Inflammatory macrophage treated with lipopolysaccharide for 1 hour (primary cell): ENCODE data around the gene PLEKHG4B.
"Not testable (repeated sequence)": the region's sequence is repeated elsewhere in the genome, so short reads cannot be mapped to it uniquely, and the experiment has no call there.

ENCODE experiments used
- DNase-seq, 2 donors: peaks; one replicate each; pipeline ENCODE4 v3.0.0-alpha.2; 2020 to 2022

PLEKHG4B gene

DNA sequence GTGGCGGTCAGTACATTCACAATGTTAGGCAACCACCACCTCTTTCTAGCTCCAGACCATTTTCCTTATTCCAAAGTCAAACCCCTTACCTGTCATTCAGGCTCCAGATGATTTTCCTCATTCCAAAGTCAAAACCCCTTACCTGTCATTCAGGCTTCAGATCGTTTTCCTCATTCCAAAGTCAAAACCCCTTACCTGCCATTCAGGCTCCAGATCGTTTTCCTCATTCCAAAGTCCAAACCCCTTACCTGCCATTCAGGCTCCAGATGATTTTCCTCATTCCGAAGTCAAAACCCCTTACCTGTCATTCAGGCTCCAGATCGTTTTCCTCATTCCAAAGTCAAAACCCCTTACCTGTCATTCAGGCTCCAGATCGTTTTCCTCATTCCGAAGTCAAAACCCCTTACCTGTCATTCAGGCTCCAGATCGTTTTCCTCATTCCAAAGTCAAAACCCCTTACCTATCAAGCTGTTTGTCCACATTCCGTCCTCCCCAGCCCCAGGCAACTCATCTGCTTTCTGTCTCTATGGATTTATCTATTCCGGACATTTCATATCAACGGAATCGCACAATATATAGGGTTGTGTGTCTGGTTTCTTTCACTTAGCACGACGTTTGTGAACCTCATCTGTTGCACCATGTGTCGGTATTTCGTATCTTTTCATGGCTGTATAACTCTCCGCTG is 5.2 kb downstream of the PLEKHG4B start:
- no peak for DNase-seq

DNA sequence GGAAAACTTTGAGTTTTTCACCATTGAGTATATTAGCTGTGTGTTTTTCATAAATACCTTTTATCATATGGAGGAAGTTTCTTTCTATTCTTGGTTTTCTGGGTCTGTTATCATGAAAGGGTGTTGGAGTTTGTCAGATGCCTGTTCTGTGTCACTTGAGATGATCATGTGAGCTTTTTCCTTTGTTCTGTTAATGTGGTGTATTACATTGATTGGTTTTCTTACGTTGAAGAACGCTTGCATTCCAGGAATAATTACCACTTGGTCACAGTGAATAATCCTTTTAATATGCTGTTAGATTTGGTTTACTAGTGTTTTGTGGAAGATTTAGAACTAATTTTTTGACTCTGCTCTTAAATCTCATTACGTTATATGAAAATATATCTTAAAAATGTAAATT is 7.8 kb downstream of the PLEKHG4B start:
- no peak for DNase-seq

DNA sequence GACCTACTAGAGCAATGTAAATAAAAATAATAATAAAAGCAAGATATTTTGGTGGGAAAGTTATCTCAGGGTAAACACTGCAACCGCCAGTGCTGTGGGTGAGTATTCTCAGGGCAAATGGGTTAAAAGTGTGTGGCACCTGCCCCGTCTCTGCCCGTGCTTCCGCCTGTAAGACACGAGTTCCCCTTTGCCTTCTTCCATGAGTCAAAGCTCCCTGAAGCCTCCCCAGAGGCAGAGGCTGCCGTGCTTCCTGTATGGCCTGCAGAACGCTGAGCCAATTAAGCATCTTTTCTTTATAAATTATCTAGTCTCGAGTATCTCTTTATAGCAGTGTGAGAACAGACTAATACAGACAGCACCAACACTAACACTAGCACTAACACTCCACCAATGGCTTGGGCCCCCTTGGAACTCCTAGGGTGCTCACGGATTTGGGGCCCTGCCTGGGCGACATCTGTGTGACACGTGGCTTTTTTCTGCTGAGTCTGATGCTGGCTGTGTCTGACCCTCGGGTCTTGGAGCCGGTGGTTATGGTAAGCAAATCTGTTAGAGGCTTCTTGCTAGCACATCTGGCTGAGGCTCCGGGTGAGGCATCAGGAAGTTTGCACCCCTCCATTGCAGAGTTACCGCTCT is 10.6 kb downstream of the PLEKHG4B start:
- no peak for DNase-seq

DNA sequence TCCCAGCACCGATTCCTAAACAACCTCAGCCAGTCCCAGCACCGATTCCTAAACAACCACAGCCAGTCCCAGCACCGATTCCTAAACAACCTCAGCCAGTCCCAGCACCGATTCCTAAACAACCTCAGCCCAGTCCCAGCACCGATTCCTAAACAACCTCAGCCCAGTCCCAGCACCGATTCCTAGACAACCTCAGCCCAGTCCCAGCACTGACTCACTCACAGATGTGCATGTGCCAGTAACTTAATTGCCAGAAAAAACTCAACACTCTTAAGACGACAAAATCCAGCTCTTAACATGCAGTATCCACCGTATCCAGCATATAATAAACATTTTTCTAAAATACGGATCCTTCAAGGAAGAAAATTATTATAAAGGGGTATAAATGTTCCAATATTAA is 12.1 kb downstream of the PLEKHG4B start:
- DNase-seq: not testable (repeated sequence)

DNA sequence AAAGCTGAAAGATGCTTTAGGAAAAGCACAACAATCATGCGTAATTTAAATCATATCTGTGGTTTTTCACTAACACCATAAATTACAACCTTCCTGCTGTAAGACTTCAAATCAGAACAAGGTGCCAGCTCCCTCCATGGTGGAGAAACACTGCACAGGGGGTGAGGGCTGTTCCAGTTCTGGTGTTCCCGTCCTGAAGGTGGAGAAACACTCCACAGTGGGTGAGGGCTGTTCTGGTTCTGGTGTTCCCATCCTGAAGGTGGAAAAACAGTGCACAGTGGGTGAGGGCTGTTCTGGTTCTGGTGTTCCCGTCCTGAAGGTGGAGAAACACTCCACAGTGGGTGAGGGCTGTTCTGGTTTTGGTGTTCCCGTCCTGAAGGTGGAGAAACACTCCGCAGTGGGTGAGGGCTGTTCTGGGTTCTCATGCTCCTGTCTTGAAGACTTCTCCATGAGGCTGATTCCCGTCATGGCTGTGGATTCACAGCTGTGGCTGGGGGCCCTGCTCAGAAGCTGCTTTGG is 12.9 kb downstream of the PLEKHG4B start:
- no peak for DNase-seq

DNA sequence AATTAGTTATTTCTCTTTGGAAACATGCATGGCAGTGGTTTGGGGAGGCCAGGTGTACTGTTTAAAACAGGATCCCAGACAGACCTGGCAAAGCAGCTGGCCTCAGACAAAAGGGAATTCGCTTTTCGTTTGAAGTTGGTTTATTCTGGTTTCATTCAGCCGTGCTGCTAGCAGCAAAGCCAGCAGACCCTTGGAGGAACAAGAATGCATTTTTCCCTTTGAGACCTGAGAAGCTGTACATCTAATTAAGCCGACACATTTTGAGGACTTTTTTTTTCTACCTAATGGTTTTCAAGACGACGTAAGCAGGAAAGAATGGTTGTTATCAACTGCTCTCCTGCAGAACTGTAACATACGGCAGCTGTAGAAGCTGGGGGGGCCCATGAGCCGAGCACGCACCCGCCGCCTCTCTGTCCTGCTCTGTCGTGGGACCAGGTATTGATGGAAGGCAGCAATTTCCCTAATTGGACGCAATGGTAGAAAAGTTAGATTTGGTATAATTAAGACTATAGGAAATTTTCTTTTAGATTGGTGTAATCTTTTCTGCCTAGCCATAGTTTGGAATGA is 13.6 kb downstream of the PLEKHG4B start:
- no peak for DNase-seq

DNA sequence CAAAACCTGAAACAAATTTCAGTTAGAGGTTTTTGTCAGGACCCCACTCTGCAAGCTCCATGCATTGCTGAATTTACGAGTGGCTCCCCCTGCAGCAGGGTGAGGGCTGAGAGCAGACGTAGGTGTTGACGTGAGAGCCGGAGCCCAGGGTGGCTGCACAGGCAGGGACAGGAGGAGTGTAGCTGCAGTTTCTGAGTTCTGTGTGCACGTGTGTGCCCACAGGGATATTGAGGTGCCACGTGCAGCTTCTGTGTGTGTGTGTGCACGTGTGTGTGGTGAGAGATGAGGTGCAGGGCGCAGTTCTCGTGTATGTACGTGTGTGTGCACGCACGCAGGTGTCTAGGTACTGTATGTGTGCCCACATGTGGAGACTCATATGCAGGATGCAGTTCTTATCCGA is 14.6 kb downstream of the PLEKHG4B start:
- DNase-seq: no peak

DNA sequence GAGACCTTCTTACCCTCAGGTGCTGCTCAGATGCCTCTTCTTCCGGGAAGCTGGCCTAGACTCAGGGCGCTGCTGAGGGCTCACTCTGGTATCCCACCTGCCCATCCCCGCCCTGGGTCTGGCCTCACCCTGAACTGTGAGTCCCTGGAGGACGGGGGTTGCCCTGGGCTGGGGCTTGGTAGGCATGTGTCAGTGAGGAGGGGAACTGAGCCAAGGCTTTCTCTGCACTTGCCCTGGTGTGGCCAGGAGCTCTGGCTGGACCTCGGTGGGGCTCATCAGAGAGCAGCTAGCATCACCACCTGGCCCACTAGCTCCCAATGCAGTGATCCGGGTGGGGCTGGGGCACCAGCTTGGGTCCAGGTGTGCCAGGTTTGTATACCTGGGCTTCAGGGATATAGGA is 15.6 kb downstream of the PLEKHG4B start:
- DNase-seq: no peak

DNA sequence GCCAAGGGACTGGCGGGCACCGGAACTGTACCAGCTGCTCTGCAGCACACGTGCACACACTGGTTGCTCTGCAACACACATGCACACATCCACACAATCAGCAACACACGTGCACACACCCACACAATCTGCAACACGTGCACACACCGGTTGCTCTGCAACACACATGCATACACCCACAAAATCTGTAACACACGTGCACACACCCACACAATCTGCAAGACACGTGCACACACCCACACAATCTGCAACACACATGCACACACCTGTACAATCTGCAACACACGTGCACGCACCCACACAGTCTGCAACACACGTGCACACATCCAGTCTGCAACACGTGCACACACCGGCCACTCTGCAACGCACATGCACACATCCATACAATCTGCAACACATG is 17.9 kb downstream of the PLEKHG4B start:
- DNase-seq: no peak

DNA sequence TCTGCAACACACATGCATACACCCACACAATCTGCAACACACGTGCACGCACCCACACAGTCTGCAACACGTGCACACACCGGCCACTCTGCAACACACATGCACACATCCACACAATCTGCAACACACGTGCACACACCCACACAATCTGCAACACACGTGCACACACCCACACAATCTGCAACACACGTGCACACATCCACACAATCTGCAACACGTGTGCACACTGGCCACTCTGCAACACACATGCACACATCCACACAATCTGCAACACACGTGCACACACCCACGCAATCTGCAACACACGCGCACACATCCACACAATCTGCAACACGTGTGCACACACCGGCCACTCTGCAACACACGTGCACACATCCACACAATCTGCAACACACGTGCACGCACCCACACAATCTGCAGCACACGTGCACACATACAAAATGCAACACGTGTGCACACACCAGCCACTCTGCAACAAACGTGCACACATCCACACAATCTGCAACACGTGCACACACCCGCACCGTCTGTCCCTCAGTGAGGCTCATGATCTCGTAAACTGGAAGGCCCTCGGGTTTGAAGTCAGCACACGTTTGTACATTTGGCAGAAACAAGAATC is 18.4 kb downstream of the PLEKHG4B start:
- no peak for DNase-seq

DNA sequence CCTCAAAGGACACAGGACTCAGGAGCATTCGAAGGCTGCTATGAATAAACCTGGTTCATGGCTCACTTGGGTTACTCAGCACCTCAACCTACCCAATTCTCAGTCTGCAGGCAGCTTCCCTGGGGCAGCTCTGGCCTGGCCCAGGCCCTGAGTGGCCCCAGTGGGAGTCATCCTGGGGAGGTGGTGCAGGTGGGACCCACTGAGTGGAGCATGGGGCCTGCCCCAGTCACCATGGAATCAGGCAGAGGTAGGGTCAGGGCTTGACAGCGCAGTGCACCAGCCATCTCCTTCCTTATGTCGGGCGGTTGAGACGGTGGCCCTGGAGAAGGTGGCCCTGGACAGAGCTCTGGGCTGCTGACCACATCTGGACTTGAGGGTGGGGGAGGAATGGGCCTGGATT is 19.2 kb downstream of the PLEKHG4B start:
- no peak for DNase-seq

DNA sequence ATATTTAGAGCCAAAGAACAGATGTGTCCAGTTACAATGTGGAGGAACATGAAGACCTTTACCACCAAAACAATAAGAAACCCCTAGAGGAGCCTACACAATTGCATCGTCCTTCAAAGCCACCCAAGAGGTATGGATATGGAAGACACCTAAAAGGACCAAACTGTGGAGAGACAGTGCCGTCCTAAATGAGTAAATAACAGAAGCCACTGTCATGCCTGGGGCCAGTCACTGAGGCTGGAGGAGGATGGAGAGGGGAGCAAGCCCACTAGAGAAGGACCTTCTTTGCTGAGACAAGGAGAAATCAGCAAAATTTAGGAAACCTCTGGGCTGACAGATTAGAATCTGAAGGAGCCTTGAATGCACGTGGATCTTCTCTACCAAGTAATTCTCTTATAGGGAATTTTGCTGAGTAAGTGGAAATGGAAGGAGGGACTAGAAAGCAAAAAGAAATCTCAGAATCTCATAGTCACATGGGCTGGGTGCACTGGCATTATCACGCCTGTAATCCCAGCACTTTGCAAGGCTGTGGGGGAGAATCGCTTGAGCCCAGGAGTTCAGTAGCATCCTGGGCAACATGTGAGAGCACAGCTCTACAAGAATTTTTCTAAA is 27.6 kb downstream of the PLEKHG4B start:
- no peak for DNase-seq

DNA sequence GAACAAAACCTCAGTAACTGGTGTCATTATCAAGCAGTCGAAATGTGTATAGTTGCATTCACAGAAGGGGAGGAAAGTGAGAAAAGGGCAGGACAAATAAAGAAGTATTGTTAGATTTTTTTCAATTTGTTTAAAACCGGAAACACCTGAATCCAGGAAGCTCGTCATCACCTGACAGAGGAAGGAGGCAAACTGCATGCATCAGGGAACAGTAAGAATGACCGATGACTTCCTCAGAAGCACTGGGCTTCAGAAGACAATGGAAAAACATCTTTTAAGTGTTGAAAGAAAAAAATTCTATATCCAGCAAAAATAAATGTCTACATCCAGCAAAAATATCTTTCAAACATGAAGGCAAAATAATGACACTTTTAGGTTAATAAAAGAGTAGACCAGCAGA is 29.5 kb downstream of the PLEKHG4B start:
- DNase-seq: no peak

DNA sequence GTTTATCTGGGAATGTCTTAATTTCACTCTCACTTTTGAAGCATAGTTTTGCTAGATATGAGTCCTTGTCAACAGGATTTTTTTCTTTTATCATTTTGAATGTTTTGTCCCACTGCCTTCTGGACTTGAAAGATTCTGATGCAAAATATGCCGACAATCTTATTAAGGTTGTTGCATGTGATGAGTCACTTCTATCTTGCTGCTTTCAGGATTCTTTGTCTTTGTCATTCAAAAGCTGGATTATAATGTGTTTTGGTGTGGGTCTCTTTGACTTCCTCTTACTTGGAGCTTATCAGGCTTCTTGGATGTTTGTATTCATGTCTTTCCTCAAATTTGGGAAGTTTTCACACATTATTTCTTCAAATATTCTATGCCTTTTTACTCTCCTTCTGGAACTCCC is 33.8 kb downstream of the PLEKHG4B start:
- no peak for DNase-seq

DNA sequence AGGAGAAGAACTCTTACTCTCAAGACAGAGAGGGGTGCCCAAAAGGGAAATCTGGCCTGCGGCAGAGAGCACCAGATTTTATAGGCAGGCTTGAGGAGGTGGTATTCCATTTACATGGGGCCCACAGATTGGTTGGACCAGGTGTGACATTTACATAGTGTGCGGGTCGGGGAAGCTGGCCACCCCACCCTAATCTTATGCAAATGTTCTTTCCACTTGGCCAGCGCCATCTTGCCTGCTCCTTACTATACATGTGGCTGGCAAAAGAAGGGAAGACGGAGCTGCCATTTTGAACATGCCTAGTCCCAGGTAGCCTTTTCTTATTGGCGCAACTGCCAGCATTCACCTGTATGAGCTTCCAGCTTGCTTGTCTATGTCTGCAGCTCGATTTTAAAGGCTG is 34.8 kb downstream of the PLEKHG4B start:
- no peak for DNase-seq

DNA sequence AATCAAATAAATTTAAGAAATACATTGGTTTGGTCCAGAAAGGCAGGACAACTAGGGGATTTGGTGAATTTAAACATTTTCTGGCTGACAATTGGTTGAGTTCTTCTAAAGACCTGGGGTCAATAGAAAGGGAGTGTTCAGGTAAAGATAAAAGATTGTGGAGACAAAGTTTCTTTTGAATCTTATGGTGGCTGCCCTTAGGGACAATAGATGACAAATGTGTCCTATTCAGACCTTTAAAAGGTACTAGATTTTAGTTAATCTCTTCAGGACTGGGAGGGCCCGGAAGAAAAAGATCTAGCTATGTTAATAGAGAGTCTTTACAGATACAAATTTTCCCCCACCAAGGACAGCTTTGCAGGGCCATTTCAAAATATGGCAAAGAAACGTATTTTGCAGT is 35.9 kb downstream of the PLEKHG4B start:
- no peak for DNase-seq

DNA sequence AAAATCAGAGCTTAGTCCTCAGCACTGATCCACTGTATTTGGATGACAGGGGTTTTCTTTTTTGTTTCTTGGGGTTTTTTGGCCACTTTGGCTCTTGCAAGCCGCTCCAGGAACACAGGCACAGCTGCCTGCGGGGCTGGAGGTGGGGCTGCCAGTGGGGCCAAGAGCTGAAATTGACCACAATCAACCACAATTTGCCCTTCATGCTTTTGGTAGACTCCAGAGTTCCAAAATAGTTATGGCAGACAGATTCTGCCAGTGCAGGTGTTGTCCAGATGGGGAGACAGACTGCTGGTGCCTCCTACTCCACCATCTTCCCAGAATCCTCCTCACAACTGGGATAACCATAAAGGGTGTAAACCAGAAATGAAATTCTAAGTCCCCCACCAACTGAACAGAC is 36.5 kb downstream of the PLEKHG4B start:
- no peak for DNase-seq

DNA sequence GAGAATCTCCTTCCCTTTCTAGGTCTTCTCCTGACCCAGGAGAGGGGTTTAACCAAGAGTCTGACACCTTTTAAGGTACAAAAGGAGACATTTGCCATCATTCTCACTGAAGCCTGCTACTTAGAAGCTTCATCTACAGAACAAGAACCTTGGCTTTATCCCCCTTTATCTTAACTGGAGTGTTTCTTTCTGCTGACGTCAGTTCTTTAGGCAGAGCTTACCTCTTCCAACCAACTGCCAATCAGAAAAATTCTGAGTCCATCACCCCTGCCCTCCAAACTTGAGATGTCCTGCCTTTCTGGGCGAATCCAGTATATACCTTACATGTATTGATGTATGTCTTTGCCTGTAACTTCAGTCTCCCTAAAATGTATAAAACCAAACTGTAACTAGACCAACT is 37.2 kb downstream of the PLEKHG4B start:
- no peak for DNase-seq

DNA sequence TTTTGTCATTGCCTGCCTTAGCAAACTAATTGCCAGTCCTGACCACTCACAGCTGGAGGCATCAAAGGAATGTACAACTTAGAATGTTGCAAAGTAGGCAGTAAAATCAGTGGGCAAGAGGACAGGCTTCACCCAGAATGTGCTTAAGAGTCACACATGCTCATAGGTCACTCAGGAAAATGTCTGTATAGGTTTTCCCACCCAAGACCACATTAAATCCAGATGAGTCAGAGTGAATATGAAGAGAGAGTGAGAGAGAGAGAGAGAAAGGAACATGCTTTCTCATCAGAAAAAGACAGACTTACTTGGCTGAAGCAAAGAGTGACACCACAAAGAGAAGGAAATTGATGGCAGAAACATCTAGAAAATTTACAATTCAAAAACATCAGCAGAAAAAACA is 37.9 kb downstream of the PLEKHG4B start:
- DNase-seq: peak in 1 of 2 donors; percentile 1

DNA sequence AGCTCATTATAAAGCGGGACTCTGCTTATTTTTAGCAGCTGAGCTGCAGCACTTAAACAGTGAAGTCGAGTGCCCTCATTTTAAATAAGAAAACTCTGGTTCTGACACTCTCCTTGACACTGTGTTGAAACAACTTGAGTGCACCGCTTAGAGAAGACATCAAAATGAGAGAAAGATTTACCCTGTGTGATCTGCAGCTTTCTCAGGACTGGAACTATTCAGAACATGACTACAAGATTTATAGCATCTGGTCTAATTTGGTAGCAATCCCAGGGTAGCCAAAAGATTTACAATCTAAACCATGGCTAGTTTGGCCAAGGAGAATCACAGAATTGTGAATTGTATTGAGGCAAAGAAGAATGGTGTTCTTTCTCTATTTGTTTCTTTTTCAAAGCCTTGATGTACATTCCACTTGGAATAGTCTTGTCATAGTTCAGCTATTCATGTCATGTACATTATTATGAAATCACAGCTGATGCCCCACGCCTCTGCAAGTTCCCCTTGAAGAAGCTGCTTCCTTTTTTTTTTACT is 38.7 kb downstream of the PLEKHG4B start:
- peak; percentile 71 to 82 for DNase-seq

DNA sequence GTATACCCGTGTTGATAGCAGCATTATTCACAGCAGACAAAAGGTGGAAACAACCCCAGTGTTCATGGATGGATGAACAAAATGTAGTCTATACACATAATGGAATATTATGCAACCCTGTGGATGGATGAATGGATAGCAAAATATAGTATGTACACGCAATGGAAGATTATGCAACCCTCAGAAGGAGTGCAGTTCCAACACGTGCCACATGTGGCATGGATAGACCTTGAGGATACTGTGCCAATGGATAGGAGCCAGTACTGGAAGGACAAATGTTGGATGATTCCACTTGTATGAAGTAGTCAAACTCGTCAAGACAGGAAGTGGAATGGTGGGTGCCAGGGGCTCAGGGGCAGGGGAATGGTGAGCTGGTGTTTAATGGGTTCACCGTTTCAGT is 44.9 kb downstream of the PLEKHG4B start:
- no peak for DNase-seq

DNA sequence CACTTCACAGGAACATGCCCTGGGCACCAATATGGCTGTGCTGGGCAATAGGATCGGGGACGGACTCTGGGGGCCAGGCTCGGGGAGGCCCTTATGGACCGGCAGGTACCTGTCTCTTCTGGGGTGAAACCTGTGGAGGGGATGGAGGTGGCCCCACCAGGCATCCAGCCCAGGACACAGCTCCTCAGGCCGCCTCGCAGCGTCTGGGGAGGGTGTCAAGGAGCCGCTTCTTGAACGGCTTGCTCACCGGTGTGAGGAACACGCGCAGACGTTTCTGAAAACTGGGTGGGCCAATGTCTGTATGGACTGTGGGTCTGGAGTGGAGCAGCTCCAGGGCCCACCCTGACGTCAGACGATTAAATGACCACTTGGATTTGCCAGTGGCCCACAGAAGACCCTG is 45.8 kb downstream of the PLEKHG4B start:
- no peak for DNase-seq

DNA sequence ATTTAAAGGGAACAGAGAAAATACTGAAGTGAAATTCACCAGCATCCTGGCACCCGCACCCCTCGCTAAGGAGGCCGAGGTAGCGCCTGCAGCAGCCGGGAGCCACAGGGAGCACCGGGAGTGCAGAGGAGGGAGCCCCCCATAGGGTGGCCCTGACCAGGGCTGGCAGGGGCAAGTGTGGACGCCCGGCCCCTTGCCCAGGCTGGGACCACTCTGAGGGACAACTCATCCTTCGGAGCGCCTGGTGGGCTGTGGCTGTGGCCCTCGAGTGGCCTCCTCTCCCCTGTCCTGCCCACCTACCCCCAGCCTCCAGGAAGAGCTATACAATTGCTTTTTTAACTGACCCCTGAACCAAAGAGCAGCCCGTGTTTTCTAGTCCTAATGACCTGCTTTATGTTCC is 47.0 kb downstream of the PLEKHG4B start:
- no peak for DNase-seq
